ENCODE data around the gene PHF21A.

DNA sequence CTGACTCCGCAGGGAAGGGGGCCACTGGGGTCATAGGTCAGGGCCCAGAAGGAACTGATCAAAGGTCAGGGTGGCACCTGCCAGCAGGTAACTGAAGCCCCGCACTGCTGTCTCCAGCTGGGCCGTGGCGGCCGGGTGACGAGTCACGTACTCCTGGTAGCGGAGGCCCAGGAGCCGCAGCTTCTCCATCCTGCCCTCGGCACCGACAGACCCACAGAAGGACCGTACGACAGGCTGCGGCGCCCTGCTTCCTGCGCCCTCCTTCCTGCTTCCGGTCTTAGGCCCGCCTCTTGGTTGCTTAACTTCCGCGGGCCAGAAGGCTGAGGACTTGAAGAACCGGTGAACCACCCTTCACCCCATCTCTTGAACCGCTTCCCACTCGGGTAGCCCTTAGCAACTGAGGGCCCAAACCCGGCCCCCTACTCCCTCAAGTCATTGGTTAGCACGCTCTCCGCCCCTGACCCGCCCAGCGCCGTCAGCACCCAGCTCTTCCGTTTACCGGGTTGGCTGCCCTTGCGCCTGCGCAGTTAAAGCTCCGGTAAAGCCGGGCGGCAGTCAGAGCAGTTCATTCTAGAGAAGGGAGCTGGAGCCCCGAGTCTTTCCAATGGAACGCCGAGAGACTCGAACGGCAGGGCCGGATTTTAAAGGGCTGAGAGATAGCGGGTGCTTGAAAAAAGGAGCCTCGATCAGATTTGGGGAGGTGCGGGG, 203.5 kb downstream of the PHF21A start, which contains the start of gene PEX16:
- TF ChIP-seq, protein P1, sequence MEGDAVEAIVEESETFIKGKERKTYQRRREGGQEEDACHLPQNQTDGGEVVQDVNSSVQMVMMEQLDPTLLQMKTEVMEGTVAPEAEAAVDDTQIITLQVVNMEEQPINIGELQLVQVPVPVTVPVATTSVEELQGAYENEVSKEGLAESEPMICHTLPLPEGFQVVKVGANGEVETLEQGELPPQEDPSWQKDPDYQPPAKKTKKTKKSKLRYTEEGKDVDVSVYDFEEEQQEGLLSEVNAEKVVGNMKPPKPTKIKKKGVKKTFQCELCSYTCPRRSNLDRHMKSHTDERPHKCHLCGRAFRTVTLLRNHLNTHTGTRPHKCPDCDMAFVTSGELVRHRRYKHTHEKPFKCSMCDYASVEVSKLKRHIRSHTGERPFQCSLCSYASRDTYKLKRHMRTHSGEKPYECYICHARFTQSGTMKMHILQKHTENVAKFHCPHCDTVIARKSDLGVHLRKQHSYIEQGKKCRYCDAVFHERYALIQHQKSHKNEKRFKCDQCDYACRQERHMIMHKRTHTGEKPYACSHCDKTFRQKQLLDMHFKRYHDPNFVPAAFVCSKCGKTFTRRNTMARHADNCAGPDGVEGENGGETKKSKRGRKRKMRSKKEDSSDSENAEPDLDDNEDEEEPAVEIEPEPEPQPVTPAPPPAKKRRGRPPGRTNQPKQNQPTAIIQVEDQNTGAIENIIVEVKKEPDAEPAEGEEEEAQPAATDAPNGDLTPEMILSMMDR (IDR thresholded peaks at IDR 0.05) = no peak
- TF ChIP-seq POLR2A (IDR thresholded peaks at IDR 0.05) = peak; percentile 70 to 89

Measured in uterus (tissue), 2 donors.